HG03432 (cell line): ENCODE results near the gene PDE4D.
"Not testable (repeated sequence)": the region's sequence is repeated elsewhere in the genome, so short reads cannot be mapped to it uniquely, and the experiment has no call there.

Experiments
- ATAC-seq: cut with Tn5 transposase; IDR thresholded peaks from one replicate; pipeline ENCODE4 v1.9.1; 2021; ENCODE audit warnings: mild to moderate bottlenecking, moderate library complexity; ENCODE audit not compliant: unreplicated experiment

PDE4D gene

GRCh38 chr5:59002162-59002825, 891.2 kb downstream of the PDE4D start:
- ATAC-seq = no peak

- ATAC-seq = no peak
These were observed 891.8 kb downstream of the PDE4D start for GRCh38 chr5:59001716-59002115.

GRCh38 chr5:59001154-59001553, 892.4 kb downstream of the PDE4D start:
- no peak for ATAC-seq

GRCh38 chr5:59000211-59000610, 893.3 kb downstream of the PDE4D start:
- ATAC-seq = no peak

- no peak for ATAC-seq
These were observed 893.7 kb downstream of the PDE4D start for GRCh38 chr5:58999804-59000203.

- ATAC-seq = no peak
These were observed 895.0 kb downstream of the PDE4D start for GRCh38 chr5:58998544-58998943.

- ATAC-seq = not testable (repeated sequence)
These were observed 897.7 kb downstream of the PDE4D start for GRCh38 chr5:58995779-58996178.

- ATAC-seq = no peak
These were observed 900.1 kb downstream of the PDE4D start for GRCh38 chr5:58993461-58993860.

GRCh38 chr5:58988938-58989337, 904.6 kb downstream of the PDE4D start:
- no peak for ATAC-seq

GRCh38 chr5:58987193-58987592, 906.3 kb downstream of the PDE4D start:
- ATAC-seq = no peak

- ATAC-seq = no peak
These were observed 907.2 kb downstream of the PDE4D start for GRCh38 chr5:58986281-58986680.

GRCh38 chr5:58985759-58986158, 907.8 kb downstream of the PDE4D start:
- no peak for ATAC-seq

GRCh38 chr5:58985311-58985710, 908.2 kb downstream of the PDE4D start:
- ATAC-seq = no peak

- ATAC-seq = no peak
These were observed 909.7 kb downstream of the PDE4D start for GRCh38 chr5:58983526-58984452.

GRCh38 chr5:58980890-58981289, 912.6 kb downstream of the PDE4D start:
- ATAC-seq = no peak

GRCh38 chr5:58979090-58979489, 914.4 kb downstream of the PDE4D start:
- no peak for ATAC-seq

GRCh38 chr5:58974601-58975000, 918.9 kb downstream of the PDE4D start:
- no peak for ATAC-seq

GRCh38 chr5:58974083-58974482, 919.4 kb downstream of the PDE4D start:
- ATAC-seq = no peak

- ATAC-seq = no peak
These were observed 921.2 kb downstream of the PDE4D start for GRCh38 chr5:58972301-58972700.

GRCh38 chr5:58970766-58971165, 922.8 kb downstream of the PDE4D start:
- ATAC-seq = no peak

- ATAC-seq = no peak
These were observed 923.7 kb downstream of the PDE4D start for GRCh38 chr5:58969795-58970194.

GRCh38 chr5:58969253-58969652, 924.3 kb downstream of the PDE4D start:
- no peak for ATAC-seq
